SH-SY5Y (cell line): Measurements from ENCODE around the gene LRFN3.

Source experiments
- GATA2 ChIP-seq: IDR thresholded peaks from 2 replicates; pipeline ENCODE4 v1.6.1; 2011; ENCODE audit warnings: mild to moderate bottlenecking, low read depth, low read length
- GATA3 ChIP-seq: IDR thresholded peaks from 2 replicates; pipeline ENCODE4 v1.6.1; 2011; ENCODE audit warnings: low read depth, mild to moderate bottlenecking, low read length, moderate library complexity

- no peak for TF ChIP-seq GATA3
- no peak for TF ChIP-seq GATA2
Observed at GRCh38 chr19:35908973-35909683, 27.0 kb upstream of the LRFN3 start.
